ENCODE measurements around the gene RASGRF2.

DNA sequence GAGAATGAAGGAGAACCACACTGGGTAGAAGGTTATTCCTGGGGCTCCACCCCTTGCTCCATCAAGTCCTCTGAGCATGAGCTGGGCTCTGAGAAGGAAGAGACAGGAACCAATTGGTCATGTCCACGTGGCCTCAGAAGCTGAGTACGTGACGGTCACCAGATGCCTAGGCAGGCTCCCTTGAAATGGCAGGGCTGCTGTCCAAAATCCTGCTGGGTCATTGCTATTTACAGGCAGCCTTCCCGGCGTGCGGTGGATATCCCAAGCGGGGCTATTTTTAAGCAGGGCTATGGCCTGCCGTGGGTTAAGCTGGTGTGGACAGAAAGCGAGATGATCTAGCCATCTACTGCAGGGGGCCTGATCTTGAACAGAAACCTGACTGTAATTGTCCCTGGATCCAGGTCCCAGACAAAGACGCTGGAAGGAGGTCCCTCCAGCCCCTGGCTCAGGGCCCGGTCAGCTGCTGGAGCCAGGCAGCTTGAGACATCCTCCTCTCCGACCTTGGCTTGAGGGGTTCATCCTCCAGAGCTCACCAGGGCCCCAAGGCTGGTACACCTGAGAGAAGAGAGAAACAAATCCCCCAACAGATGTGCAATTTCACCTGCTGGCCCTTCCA lies 272.4 kb downstream of the RASGRF2 start:
- TF ChIP-seq CTCF (conservative IDR thresholded peaks at IDR 0.05; ENCODE audit: low read depth, low read length) = no peak
- TF ChIP-seq EZH2 (IDR thresholded peaks at IDR 0.05; ENCODE audit: borderline replicate concordance, low read depth, low read length, poor library complexity, severe bottlenecking) = no peak

Data from A673 (cell line).